GM18502 (cell line): ENCODE results near the gene IL1R2.
"Not testable (repeated sequence)": the region's sequence is repeated elsewhere in the genome, so short reads cannot be mapped to it uniquely, and the experiment has no call there.

Source experiments
- ATAC-seq: cut with Tn5 transposase; IDR thresholded peaks from one replicate; pipeline ENCODE4 v1.9.1; 2021; ENCODE audit warnings: mild to moderate bottlenecking; ENCODE audit not compliant: unreplicated experiment, poor library complexity

IL1R2 gene

GRCh38 chr2:101995804-101996203 is 4.0 kb downstream of the IL1R2 start:
- ATAC-seq: no peak

GRCh38 chr2:101998556-101998895 is 6.8 kb downstream of the IL1R2 start:
- ATAC-seq: no peak

- no peak for ATAC-seq
Observed at GRCh38 chr2:101998896-101999789, 7.4 kb downstream of the IL1R2 start.

DNA sequence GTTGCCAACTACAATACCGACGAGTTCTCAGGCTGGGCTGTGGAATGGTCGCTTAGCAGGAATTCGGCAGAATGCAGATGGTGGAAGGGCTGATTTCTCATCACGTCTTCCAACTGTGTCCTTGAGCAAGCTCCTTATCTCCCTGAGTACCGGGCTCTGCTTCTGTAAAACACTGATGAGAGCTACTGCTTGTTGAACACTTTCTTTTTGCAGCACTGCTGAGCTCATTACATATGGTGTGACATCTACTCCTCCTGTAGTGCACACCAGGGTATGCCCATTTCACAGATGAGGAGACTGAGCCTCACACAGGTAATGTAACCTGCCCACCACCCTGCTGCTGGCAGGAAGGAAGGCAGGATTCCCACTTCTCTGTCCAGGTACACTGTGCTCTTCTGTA is 8.3 kb downstream of the IL1R2 start:
- ATAC-seq: no peak

DNA sequence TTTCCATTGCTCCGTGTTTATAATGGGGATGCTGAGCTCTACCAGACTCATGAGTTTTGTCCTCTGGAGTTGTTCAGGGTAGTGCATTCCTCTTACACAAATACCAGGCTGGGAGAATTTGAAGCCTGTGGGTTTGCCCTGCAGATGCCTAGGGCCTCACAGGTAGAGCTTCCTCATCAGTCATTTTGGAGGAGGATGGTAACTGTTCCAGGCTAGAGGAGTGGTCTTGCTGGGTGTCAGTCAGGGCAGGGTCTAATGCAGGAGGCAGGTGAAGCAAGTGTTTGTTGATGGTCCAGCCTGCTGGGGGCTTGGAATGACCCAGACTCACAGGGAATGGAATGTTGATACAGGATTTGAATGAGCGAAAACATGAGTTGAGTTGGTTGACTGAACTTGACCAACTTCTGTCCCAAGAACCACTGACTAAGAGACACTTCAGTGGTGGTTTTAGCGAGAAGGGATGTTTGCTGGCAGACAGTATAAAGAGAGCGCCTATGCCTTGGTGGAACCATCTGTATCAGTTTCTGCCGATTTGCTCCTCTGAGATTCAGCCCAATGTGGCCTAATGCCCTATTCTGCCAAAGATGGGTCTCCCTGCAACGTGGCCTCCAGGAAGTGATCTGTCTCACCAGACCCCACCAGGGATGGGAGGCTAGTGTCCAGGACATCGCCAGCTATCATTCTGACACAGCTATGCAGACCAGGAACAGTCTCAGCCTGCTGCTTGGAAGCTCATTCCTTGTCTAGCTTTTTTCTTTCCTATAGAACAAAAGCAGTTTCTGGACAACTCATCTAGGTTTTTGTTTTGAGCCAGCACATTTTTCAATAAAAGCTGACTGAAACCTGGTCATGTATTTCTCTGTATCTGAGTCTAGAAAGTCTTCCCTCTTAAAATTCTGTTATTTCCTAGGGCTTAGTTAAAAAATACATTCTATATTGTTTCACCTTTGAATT is 9.3 kb downstream of the IL1R2 start:
- ATAC-seq: no peak

GRCh38 chr2:102001767-102002142 is 10.0 kb downstream of the IL1R2 start:
- ATAC-seq: no peak

- no peak for ATAC-seq
Observed at GRCh38 chr2:102002228-102002627, 10.5 kb downstream of the IL1R2 start.

GRCh38 chr2:102002909-102003308 is 11.1 kb downstream of the IL1R2 start:
- ATAC-seq: not testable (repeated sequence)

DNA sequence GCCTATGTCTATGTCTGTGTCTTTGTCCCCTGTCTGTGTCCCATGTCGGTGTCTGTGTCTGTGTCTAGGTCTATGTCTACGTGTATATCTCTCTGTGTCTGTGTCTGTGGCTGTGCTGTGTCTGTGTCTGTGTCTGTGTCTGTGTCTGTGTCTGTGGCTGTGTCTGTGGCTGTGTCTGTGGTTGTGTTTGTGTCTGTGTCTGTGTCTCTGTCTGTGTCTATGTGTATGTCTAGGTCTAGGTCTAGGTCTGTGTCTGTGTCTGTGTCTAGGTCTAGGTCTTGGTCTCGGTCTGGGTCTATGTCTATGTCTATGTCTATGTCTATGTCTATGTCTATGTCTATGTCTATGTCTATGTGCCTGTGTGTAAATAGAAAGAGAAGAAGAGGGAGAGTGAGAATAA is 11.9 kb downstream of the IL1R2 start:
- ATAC-seq: no peak

DNA sequence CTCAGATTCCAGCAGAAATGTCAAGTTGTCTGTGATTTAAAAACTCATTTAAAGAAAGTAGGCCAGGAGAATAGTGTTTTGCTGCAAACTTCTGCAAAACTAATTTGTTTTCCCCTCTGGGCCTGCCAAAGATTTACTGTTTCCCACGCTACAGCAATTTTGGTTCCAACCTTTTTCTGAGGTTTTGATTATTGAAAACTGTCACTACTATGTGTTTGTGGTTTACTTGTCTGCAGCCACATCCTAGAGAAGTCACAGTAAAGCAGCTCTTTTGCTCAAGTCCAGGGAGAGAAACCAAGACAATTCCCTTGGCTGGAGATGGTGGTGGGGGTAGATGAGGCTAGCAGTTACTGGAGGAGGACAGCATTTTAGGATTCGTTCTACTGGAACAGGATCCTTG is 12.8 kb downstream of the IL1R2 start:
- no peak for ATAC-seq

DNA sequence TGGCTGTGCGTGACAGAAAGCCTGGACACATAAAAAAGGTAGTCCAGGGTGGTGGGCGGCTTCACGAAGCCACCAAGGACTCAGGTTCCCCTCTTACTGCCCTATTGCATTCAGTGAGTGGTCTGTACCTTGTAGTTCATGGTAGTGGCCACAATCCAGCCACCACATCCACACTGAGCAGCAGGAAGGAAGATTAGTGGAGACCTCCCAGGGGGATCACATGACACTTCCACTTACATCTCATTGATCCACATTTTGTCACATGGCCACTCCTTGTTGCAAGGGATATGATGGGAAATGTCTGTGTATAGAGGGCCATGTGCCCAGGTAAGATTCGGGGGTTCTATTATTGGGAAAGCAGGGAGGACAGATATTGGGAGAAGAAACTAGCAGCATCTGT is 13.7 kb downstream of the IL1R2 start:
- no peak for ATAC-seq

DNA sequence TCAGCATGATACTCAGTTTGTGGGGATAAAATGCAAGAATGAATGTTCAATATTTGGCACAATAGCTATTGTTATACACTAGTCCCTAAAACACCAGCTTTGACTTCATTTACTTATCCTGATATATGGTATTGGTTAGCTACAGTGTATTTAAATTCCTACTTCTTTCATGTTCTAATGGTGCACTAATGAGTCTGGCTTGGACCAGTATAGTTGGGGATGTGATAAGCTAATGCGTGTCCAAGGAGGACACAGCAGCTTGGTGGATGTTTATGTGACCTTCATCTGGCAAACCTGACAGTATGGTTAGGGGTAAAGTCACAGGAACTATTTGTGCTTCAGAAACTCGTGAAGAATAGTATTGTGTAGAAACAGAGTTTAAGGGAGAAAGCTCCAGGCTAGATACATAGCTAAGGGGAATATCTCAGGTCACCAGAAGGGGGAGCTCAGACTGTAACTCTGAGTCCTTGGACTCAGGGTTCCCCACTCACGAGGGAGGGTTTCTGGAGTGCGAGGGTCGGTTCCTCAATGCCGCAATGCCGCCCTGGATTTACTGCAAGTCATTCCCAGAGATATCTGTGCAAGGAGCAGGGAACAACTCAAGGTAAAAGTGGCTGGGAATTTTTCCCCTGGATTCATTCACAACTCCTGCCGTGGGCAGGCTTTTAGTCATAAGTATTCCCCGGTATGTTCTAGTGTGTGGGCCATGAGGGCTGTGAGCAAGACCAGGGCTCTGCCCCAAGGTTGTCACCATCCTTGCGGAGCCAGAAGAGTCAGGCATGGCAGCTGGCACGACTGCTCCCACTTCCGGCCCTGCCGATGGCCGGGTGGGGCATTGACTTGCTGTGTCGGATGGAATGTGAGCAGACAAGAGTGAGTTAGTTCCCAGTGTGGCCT is 14.5 kb downstream of the IL1R2 start:
- ATAC-seq: peak; percentile 58

GRCh38 chr2:102006886-102007278 is 15.1 kb downstream of the IL1R2 start:
- no peak for ATAC-seq

DNA sequence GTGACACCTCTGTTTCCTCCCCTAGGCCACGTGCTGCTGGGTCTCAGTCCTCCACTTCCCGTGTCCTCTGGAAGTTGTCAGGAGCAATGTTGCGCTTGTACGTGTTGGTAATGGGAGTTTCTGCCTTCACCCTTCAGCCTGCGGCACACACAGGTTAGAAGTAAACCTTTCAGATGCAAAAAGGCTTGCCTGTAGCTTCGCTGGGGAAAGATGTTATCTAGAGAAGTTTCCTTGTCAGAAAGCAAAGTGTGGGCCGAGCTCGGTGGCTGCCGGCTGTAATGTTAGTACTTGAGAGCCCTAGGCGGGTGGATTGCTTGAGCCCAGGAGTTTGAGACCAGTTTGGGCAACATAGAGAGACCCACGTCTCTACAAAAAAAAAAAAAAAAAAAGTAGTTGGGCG is 16.7 kb downstream of the IL1R2 start:
- no peak for ATAC-seq

GRCh38 chr2:102009557-102009956 is 17.8 kb downstream of the IL1R2 start:
- ATAC-seq: no peak

DNA sequence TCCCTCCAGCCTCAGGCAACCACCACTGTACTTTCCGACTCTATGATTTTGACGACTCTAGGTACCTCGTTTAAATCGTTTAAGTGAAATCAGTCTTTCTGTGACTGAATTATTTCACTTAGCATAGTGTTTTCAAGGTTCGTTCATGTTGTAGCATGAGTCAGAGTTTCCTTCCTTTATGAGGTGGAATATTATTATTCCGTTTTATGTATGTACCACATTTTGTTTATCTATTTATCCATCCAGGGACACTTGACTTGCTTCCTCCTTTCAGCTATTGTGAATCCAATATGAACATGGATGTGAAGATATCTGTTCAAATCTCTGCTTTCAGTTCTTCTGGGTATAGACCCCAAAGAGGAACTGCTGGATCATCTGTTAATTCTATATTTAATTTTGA is 19.1 kb downstream of the IL1R2 start:
- ATAC-seq: no peak

DNA sequence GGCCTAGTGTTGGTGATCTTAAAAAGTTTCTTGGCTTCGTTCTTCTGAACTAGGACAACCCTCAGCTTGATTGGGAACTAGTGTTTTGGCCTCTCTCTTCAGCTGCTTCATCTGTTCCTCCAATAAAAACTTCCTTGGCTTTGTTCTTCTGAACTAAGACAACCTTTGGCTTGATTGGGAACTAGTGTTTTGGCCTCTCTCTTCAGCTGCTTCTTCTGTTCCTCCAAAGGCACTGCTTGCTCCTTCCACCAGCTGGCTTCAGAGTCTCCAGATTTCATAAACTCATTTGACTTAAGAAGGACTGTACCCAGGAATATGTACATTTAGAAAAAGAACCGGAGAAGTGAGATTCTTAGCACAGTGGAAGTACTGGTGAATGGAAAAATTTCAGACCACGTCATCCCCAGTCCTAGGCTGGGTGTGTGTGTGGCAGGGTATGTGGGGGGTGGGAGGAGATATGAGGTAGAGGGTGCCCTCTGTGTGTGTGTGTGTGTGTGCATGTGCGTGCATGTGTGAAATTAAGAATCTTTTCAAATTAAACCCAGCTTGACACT is 20.4 kb downstream of the IL1R2 start:
- no peak for ATAC-seq

DNA sequence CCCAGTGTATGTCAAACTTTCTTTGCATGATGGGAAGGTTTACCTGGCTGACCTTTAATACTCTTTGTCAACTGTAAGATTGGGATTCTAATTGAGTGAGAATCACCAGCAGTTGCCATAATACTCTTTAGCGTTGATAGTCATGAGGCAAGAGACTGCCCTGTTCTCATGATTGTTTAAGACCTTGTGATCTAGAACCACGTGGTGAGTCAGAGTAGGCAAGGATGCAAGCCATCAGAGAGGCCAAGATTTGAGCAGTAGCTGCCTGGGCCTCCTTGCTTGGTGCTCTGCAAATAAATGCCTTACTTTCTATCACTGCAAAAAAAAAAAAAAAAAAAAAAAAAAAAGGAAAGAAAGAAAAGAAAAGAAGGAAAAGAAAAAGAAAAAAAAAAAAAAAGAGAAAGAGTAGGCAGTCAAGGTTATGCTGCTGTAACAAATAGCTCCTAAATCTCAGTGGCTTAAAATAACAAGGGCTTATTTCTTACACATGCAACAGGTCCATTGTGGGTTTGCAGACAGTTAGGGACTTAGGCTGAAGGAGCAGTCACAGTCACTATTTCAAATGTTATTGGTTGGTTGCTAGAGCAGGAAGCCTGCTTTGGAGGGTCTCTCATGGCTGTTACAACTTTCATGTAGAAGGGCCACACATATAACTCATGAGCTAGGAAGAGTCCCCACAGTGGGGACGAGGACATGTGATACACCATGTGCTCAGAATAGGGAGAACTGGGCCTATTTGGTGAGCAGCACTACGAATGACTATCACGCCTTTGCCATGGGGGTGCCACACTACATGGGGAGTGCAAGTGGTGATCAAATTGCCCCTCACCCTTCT is 21.7 kb downstream of the IL1R2 start:
- ATAC-seq: no peak

GRCh38 chr2:102014041-102014345 is 22.2 kb downstream of the IL1R2 start:
- ATAC-seq: no peak
